Effector memory CD8-positive, alpha-beta T cell (primary cell): ENCODE measurements around the gene PSEN1.

ENCODE experiments used
- ATAC-seq: fragments of 150-1000 bp; cut with Tn5 transposase; replicated peaks from 2 replicates; pipeline ENCODE4 v1.10.0; 2021; ENCODE audit warnings: mild to moderate bottlenecking, moderate library complexity
- DNase-seq, 3 experiments: peaks; one replicate each; pipeline ENCODE4 v3.0.0; 2021
- H3K27ac Mint-ChIP-seq, 2 donors: one replicate each; pipeline ENCODE4 v1.8.0; 2022; ENCODE audit warnings: mild to moderate bottlenecking in 2 of 2, mixed read lengths in 2 of 2, moderate library complexity in 2 of 2
- H3K27me3 Mint-ChIP-seq, 2 donors: one replicate each; pipeline ENCODE4 v1.8.0; 2022; ENCODE audit warnings: mixed read lengths in 2 of 2
- H3K36me3 Mint-ChIP-seq: one replicate; pipeline ENCODE4 v1.8.0; 2022; ENCODE audit warnings: mild to moderate bottlenecking, moderate library complexity, mixed read lengths; ENCODE audit not compliant: insufficient read depth
- H3K4me1 Mint-ChIP-seq, 2 donors: one replicate each; pipeline ENCODE4 v1.8.0; 2022; ENCODE audit warnings: low read depth in 2 of 2, mixed read lengths in 2 of 2
- H3K4me3 Mint-ChIP-seq, 2 donors: one replicate each; pipeline ENCODE4 v1.8.0; 2022; ENCODE audit warnings: mild to moderate bottlenecking in 2 of 2, mixed read lengths in 2 of 2, moderate library complexity in 2 of 2
- H3K9me3 Mint-ChIP-seq, 2 donors: one replicate each; pipeline ENCODE4 v1.8.0; 2022; ENCODE audit warnings: mixed read lengths in 2 of 2

The PSEN1 gene

DNA sequence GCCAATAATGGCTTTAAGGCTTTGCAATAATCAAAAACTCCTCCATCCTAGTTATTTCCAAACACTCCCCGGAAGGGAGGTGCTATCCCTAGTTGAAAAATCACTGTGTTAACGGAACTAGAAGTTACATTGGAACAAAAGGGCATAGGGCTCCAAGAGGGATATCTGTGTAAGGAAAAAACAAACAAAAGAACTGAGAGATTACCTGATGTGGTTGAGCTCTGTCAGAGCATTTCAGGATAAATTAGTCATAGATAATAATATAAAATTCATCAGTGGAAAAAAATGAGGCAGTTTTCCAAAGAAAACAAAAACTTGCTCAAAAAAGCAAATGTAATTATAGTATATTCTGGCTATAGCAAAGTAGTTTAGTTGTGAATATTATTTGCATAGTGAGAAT is 73.6 kb downstream of the PSEN1 start:
- Mint-ChIP-seq H3K36me3 (peaks cover 58% of the 10 kb centered on the region), H3K9me3 (no peaks in the 10 kb centered on the region), H3K4me3 (no peak overlapping the region), H3K4me1 (no peaks in the 10 kb centered on the region), H3K27me3 (no peaks in the 10 kb centered on the region), H3K27ac (no peak overlapping the region)
- DNase-seq (no peak), ATAC-seq (no peak)

DNA sequence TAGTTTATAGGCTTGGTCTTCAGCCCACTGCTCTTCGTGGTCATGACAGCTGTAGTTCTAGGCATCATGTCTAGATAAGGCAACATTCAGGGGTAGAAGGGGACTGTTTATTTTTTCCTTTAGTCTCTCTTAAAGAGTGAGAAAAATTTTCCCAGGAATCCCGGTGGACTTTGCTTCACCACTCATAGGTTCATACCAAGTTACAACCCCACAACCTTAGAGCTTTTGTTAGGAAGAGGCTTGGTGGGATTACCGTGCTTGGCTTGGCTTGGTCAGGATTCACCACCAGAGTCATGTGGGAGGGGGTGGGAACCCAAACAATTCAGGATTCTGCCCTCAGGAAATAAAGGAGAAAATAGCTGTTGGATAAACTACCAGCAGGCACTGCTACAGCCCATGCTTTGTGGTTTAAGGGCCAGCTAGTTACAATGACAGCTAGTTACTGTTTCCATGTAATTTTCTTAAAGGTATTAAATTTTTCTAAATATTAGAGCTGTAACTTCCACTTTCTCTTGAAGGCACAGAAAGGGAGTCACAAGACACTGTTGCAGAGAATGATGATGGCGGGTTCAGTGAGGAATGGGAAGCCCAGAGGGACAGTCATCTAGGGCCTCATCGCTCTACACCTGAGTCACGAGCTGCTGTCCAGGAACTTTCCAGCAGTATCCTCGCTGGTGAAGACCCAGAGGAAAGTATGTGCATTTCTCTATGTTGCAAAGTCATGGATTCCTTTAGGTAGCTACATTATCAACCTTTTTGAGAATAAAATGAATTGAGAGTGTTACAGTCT is 75.1 kb downstream of the PSEN1 start:
- H3K36me3 Mint-ChIP-seq = peaks cover 58% of the 10 kb centered on the region
- H3K27ac Mint-ChIP-seq = no peak overlapping the region
- H3K27me3 Mint-ChIP-seq = no peaks in the 10 kb centered on the region

DNA sequence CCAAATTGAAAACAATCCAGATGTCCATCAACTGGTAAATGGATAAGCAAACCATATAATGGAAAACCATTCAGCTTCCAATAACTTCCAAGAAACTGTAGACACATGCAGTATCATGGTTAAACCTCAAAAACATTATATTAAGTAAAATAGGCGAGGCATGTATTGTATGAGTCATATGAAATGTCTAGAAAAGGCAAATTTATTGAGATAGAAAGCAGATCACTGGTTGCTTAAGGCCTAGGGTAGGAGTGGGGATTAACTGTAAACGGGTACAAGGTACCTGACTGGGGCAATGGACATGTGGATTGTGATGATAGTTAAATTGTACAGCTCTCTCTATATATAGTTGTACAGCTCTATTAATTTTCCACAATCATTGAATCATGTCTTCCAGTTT is 79.7 kb downstream of the PSEN1 start:
- H3K4me1 Mint-ChIP-seq = no peaks in the 10 kb centered on the region
- H3K4me3 Mint-ChIP-seq = no peak overlapping the region
- no peaks in the 10 kb centered on the region for H3K27me3 Mint-ChIP-seq
- no peak for DNase-seq
- H3K9me3 Mint-ChIP-seq = no peaks in the 10 kb centered on the region
- no peak overlapping the region for H3K27ac Mint-ChIP-seq
- ATAC-seq = no peak
- H3K36me3 Mint-ChIP-seq = peaks cover 79% of the 10 kb centered on the region

More for the DNA sequence above, 75.1 kb downstream of the PSEN1 start:
- H3K4me3 Mint-ChIP-seq = no peak overlapping the region
- no peak for ATAC-seq
- H3K4me1 Mint-ChIP-seq = no peaks in the 10 kb centered on the region
- no peak for DNase-seq
- no peaks in the 10 kb centered on the region for H3K9me3 Mint-ChIP-seq

DNA sequence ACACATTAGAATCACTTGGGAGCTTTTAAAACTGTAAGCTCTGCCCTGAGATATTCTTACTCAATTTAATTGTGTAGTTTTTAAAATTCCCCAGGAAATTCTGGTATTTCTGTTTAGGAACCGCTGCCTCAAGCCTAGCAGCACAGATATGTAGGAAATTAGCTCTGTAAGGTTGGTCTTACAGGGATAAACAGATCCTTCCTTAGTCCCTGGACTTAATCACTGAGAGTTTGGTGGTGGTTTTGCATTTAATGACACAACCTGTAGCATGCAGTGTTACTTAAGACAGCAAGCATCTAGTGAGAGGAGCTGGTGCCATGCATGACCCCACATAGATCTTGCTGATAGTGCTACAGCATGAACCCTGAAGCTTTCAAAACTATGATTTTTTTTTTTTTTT is 81.1 kb downstream of the PSEN1 start:
- Mint-ChIP-seq H3K36me3 (peaks cover 74% of the 10 kb centered on the region), H3K4me1 (no peaks in the 10 kb centered on the region), H3K27me3 (no peaks in the 10 kb centered on the region), H3K4me3 (no peak overlapping the region), H3K9me3 (no peaks in the 10 kb centered on the region), H3K27ac (no peak overlapping the region)
- DNase-seq (no peak), ATAC-seq (no peak)

DNA sequence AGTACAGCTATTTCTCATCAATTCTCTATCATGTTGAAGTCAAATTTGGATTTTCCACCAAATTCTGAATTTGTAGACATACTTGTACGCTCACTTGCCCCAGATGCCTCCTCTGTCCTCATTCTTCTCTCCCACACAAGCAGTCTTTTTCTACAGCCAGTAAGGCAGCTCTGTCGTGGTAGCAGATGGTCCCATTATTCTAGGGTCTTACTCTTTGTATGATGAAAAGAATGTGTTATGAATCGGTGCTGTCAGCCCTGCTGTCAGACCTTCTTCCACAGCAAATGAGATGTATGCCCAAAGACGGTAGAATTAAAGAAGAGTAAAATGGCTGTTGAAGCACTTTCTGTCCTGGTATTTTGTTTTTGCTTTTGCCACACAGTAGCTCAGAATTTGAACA is 83.8 kb downstream of the PSEN1 start:
- no peaks in the 10 kb centered on the region for H3K27me3 Mint-ChIP-seq
- no peak for ATAC-seq
- no peaks in the 10 kb centered on the region for H3K9me3 Mint-ChIP-seq
- no peaks in the 10 kb centered on the region for H3K4me1 Mint-ChIP-seq
- H3K36me3 Mint-ChIP-seq = peaks cover 57% of the 10 kb centered on the region
- H3K4me3 Mint-ChIP-seq = no peak overlapping the region
- peak overlapping the region in 1 of 2 donors; percentile 0 for H3K27ac Mint-ChIP-seq
- DNase-seq = no peak

DNA sequence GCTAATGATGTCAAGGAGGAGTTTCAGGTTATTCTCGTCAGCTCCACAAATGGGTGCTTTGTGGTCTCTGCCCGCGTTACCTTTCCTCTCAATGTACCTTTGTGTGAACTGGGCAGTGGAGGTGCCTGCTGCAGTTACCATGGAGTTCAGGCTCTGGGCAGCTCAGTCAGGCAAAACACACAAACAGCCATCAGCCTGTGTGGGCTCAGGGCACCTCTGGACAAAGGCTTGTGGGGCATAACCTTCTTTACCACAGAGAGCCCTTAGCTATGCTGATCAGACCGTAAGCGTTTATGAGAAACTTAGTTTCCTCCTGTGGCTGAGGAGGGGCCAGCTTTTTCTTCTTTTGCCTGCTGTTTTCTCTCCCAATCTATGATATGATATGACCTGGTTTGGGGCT is 84.3 kb downstream of the PSEN1 start:
- Mint-ChIP-seq H3K36me3 (peaks cover 55% of the 10 kb centered on the region), H3K4me3 (no peak overlapping the region), H3K9me3 (no peaks in the 10 kb centered on the region), H3K4me1 (no peaks in the 10 kb centered on the region), H3K27ac (peak overlapping the region in 1 of 2 donors; percentile 0), H3K27me3 (no peaks in the 10 kb centered on the region)
- ATAC-seq (no peak), DNase-seq (no peak)

DNA sequence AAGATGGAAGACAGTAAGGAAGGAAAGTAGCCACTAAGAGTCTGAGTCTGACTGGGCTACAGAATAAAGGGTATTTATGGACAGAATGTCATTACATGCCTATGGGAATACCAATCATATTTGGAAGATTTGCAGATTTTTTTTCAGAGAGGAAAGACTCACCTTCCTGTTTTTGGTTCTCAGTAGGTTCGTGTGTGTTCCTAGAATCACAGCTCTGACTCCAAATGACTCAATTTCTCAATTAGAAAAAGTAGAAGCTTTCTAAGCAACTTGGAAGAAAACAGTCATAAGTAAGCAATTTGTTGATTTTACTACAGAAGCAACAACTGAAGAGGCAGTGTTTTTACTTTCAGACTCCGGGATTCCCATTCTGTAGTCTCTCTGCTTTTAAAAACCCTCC is 85.6 kb downstream of the PSEN1 start:
- DNase-seq (no peak), ATAC-seq (no peak)
- peak overlapping the region in 1 of 2 donors; percentile 23 for H3K27ac Mint-ChIP-seq
- peaks cover 51% of the 10 kb centered on the region for H3K36me3 Mint-ChIP-seq
- H3K4me3 Mint-ChIP-seq = no peak overlapping the region
- no peaks in the 10 kb centered on the region for H3K9me3 Mint-ChIP-seq
- H3K4me1 Mint-ChIP-seq = no peaks in the 10 kb centered on the region
- H3K27me3 Mint-ChIP-seq = no peaks in the 10 kb centered on the region

DNA sequence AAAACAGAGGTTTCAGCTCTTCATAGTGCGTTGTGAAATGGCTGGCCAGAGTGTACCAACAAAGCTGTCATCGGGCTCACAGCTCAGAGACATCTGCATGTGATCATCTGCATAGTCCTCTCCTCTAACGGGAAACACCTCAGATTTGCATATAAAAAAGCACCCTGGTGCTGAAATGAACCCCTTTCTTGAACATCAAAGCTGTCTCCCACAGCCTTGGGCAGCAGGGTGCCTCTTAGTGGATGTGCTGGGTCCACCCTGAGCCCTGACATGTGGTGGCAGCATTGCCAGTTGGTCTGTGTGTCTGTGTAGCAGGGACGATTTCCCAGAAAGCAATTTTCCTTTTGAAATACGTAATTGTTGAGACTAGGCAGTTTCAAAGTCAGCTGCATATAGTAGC is 86.7 kb downstream of the PSEN1 start:
- H3K27ac Mint-ChIP-seq = no peak overlapping the region
- DNase-seq = no peak
- H3K9me3 Mint-ChIP-seq = no peaks in the 10 kb centered on the region
- ATAC-seq = no peak
- H3K36me3 Mint-ChIP-seq = peaks cover 46% of the 10 kb centered on the region
- H3K4me3 Mint-ChIP-seq = no peak overlapping the region
- H3K4me1 Mint-ChIP-seq = no peaks in the 10 kb centered on the region
- no peaks in the 10 kb centered on the region for H3K27me3 Mint-ChIP-seq

DNA sequence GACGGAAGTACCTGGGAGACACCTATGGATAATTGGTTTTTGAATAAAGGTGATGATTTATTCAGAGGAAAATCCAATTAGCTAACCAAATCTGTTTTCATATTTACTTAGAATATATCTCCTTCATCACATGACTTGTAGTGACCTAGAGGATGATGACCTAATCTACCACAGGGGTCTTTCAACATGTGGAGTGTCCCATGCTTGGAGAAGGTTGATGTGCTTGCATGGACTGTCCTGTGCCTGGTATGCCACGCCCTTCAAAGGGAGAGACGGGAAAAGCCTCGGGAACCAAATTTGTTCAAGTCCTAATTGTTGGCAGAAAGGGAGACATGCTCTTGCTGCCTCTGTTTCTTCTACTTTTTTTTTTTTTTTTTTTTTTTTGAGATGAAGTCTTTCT is 89.2 kb downstream of the PSEN1 start:
- ATAC-seq (no peak), DNase-seq (no peak)
- H3K4me3 Mint-ChIP-seq = no peak overlapping the region
- H3K4me1 Mint-ChIP-seq = peaks cover 0 to 3% of the 10 kb centered on the region in 2 donors
- H3K36me3 Mint-ChIP-seq = peaks cover 27% of the 10 kb centered on the region
- no peaks in the 10 kb centered on the region for H3K9me3 Mint-ChIP-seq
- no peaks in the 10 kb centered on the region for H3K27me3 Mint-ChIP-seq
- no peak overlapping the region for H3K27ac Mint-ChIP-seq

DNA sequence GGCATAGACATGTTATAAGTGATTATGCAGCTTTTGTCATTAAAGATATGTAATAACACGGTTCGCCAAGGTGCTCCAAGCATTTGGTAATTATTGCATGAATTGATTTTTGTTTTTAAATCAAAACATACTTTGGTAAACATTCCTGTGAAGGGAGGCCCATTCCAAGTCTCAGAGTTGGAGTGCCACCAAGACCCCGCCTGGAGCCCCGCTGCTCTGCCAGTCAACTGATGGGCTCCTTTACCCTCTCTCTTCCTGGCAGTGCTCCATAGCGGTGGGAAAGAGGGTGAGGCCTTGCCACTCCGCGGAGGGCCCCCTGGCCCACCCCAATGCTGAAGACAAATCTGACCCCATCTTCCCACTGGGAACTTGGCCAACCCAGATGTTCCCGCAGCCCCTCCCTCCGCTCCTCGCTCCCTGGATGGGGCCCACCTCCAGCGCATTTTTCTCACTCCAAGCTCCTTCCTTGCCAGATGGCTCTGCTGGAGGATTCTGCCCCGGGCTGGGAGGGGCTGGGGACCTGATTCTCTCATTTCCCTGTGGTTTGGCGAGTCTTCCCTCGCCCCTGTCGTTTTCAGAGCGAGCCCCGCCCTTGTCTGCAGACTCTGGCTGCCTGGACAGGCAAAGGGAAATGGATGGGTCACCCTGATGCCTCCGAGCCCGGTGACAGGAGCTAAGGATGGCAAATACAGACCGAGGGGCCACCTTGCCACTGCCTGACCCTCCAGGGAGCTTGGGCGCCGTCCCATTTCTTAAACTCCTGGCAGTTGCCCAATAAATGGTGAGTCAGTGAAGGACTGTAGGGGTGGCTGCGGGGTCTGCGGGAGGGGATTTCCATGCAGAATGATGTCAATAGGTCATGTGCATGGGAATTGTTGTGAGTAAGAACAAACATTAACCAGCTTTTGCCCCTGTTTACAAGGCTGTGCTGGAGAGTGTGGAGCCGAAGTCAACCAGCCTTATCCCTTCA is 91.8 kb downstream of the PSEN1 start:
- Mint-ChIP-seq H3K4me3 (no peak overlapping the region), H3K27me3 (peaks cover 0 to 10% of the 10 kb centered on the region in 2 donors), H3K27ac (no peak overlapping the region), H3K4me1 (peaks cover 0 to 3% of the 10 kb centered on the region in 2 donors), H3K9me3 (no peaks in the 10 kb centered on the region), H3K36me3 (peaks cover 14% of the 10 kb centered on the region)
- DNase-seq (no peak), ATAC-seq (no peak)

DNA sequence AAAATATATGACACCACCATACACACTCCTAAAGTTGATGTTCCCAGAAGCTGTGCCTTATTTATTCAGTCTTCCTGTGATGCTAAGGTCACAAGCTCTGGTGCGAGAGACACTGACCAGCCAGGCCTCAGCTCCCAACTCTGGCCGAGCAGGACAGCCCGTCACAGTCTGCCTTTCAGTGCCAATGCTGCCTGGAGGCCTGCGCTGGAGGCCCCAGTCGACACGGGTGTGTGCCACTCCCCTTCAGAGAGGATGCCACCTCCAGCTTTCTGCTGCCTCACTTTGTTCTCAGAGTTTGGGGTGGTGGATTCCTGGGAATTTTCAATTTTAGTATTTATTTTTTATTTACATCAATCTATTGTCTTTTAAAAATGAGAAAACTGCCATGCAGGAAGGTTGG is 93.7 kb downstream of the PSEN1 start:
- no peak overlapping the region for H3K27ac Mint-ChIP-seq
- H3K36me3 Mint-ChIP-seq = peaks cover 14% of the 10 kb centered on the region
- no peak for DNase-seq
- peaks cover 0 to 3% of the 10 kb centered on the region in 2 donors for H3K4me1 Mint-ChIP-seq
- ATAC-seq = no peak
- no peaks in the 10 kb centered on the region for H3K9me3 Mint-ChIP-seq
- H3K4me3 Mint-ChIP-seq = no peak overlapping the region
- H3K27me3 Mint-ChIP-seq = peaks cover 17 to 30% of the 10 kb centered on the region in 2 donors

DNA sequence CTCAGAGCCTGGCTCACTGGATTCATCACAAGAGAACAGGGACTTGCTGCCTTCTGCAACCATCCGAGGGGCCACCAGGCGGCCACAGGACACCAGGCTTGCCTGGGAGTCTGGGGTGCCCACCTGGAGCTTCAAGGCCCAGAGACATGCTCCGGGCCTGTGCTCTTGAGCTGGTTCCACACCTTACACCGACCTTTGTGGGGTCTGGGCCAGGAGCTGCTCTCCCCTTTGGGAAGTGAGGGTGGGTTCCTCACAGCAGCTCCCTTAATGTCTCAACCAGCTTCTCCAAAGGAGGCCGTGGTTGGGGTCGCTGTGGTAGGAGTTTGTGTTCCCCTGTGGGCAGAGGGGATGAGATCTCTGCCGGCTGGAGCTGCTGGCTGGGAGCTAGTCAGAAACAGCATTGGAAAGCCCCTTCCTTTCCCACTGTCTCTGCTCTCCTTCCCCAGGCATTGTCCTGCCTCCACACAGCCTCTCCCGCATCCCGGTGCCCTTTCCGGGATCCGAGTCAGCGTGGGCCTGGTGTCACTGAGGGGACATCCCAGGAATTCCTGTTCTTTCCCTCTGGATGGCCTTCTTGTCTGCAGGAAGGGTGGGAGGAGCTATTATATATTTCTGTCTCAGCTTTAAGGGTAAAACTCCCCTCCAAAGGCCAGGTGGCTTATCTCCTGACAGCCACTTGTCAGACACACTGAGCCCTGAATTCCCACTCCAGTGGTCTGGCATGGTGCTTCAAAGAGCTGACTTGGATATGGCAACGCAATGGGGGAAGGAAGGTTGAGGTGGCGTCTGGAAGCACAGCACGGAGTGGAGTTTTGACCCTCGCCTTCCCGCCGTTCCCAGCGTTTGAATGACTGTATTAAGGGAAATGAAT is 95.9 kb downstream of the PSEN1 start:
- no peak for ATAC-seq

DNA sequence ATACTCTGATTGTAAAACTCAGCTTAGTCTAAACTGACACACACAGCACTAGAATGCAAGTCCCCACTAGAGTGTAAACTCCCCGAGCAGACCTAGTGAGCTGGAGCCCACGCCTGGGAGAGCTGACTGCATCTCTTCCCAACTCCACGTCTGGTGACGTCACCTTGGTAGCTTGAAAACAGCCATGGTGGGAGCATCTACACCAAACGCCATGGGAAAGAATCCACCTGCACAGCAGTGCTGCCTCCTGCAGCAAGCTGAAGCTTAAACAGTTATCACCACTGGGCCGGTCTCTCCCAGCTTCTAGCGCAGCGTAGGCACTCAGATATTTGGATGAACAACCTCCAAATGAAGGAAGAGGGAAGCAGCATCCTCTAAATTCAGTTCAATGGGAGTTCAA is 96.7 kb downstream of the PSEN1 start:
- no peak overlapping the region for H3K27ac Mint-ChIP-seq
- DNase-seq (no peak), ATAC-seq (no peak)
- no peaks in the 10 kb centered on the region for H3K9me3 Mint-ChIP-seq
- peaks cover 41 to 55% of the 10 kb centered on the region in 2 donors for H3K27me3 Mint-ChIP-seq
- no peak overlapping the region for H3K4me3 Mint-ChIP-seq
- no peaks in the 10 kb centered on the region for H3K36me3 Mint-ChIP-seq
- peaks cover 7 to 10% of the 10 kb centered on the region in 2 donors for H3K4me1 Mint-ChIP-seq

More for the DNA sequence above, 95.9 kb downstream of the PSEN1 start:
- Mint-ChIP-seq H3K27me3 (peaks cover 39 to 52% of the 10 kb centered on the region in 2 donors), H3K36me3 (peaks cover 5% of the 10 kb centered on the region), H3K4me1 (peaks cover 7 to 9% of the 10 kb centered on the region in 2 donors), H3K27ac (no peak overlapping the region), H3K9me3 (no peaks in the 10 kb centered on the region), H3K4me3 (no peak overlapping the region)
- no peak for DNase-seq
